HG02763 (cell line): ENCODE measurements around the gene ST7.

ENCODE experiments used
- ATAC-seq: cut with Tn5 transposase; IDR thresholded peaks from one replicate; pipeline ENCODE4 v1.9.1; 2021; ENCODE audit warnings: mild to moderate bottlenecking, moderate library complexity; ENCODE audit not compliant: unreplicated experiment

The ST7 gene

GRCh38 chr7:117122536-117122935 is 169.2 kb downstream of the ST7 start:
- ATAC-seq = no peak

- ATAC-seq = no peak
These were observed 170.1 kb downstream of the ST7 start for GRCh38 chr7:117123311-117123926.

- ATAC-seq = peak; percentile 60
These were observed 171.4 kb downstream of the ST7 start for GRCh38 chr7:117124591-117125220.

GRCh38 chr7:117126676-117127075 is 173.4 kb downstream of the ST7 start:
- ATAC-seq = no peak

GRCh38 chr7:117127585-117128168 is 174.4 kb downstream of the ST7 start:
- no peak for ATAC-seq

GRCh38 chr7:117129521-117129955 is 176.2 kb downstream of the ST7 start:
- ATAC-seq = no peak

- no peak for ATAC-seq
These were observed 177.0 kb downstream of the ST7 start for GRCh38 chr7:117130262-117130661.

GRCh38 chr7:117132321-117133120 is 179.2 kb downstream of the ST7 start:
- no peak for ATAC-seq

GRCh38 chr7:117133125-117133524 is 179.8 kb downstream of the ST7 start:
- ATAC-seq = no peak

GRCh38 chr7:117134411-117134810 is 181.1 kb downstream of the ST7 start:
- ATAC-seq = no peak

GRCh38 chr7:117134889-117135552 is 181.7 kb downstream of the ST7 start:
- peak; percentile 69 for ATAC-seq

- ATAC-seq = no peak
These were observed 182.2 kb downstream of the ST7 start for GRCh38 chr7:117135553-117135891.

GRCh38 chr7:117137868-117138267 is 184.6 kb downstream of the ST7 start:
- ATAC-seq = no peak

- ATAC-seq = no peak
These were observed 185.2 kb downstream of the ST7 start for GRCh38 chr7:117138495-117138894.

- ATAC-seq = no peak
These were observed 185.7 kb downstream of the ST7 start for GRCh38 chr7:117138981-117139380.

- ATAC-seq = no peak
These were observed 186.2 kb downstream of the ST7 start for GRCh38 chr7:117139397-117139984.

GRCh38 chr7:117140921-117141320 is 187.6 kb downstream of the ST7 start:
- no peak for ATAC-seq

GRCh38 chr7:117143066-117143465 is 189.8 kb downstream of the ST7 start:
- no peak for ATAC-seq

GRCh38 chr7:117143580-117143979 is 190.3 kb downstream of the ST7 start:
- no peak for ATAC-seq

- no peak for ATAC-seq
These were observed 192.0 kb downstream of the ST7 start for GRCh38 chr7:117145333-117145732.

- ATAC-seq = no peak
These were observed 192.8 kb downstream of the ST7 start for GRCh38 chr7:117146059-117146458.
